Mucosa of gallbladder (tissue), 1 donor: ENCODE results near the gene C2orf92. TPM values are rescaled to one million over a fixed set of nuclear protein-coding genes. Genes with fewer than 3 reads are reported as not detected.
"Not testable (repeated sequence)": the region's sequence is repeated elsewhere in the genome, so short reads cannot be mapped to it uniquely, and the experiment has no call there.

Experiments
- DNase-seq: peaks from one replicate; pipeline ENCODE4 v3.0.0-alpha.2; 2020; ENCODE audit warnings: low spot score
- total RNA-seq: library from RNA; stranded (reverse); gene quantifications from one replicate; pipeline ENCODE4 v1.2.1, GENCODE V29; 2021
- donor health status: DM: no; HTN: no; CAD: no.

The C2orf92 gene
- total RNA-seq, result 4.8 TPM

DNA sequence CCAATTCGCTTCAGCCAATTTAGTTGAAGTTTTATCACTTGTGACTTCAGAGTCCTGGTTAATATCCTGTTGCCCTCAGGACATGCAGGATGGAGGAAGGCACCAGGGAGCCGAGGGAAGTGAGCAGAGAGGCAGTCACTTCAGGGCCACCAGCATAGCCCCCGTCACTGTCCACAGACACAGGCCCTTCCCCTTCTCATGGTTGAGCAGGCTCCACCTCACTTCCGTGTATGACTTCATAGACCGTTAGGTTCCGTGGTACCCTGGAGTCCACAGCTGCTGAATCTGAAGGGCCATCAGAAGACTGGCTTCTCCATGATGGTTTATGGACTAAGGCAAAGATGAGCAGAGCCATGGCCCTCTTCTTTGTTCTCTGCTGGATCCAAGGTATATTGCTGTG, at the start of gene C2orf92:
Gene C2orf92, plus strand, starts transcription at position 266 of the 400 bp plus-strand sequence. Its CDS starts 76 bp downstream, at position 342.
- DNase-seq, result no peak

DNA sequence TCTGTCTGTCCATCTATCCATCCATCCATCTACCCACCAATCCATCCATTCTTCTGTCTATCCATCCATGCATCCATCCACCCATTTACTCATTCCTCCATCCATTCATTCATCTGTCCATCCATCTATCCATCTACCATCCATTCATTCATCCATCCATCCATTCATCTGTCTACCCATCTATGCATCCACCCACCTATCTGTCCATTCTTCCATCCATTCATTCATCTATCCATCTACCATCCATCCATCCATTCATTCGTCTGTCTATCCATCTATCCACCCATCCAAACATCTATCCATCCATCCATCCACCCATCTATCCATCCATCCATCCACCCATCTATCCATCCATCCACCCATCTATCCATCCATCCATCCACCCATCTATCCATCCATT, 49.0 kb upstream of the C2orf92 start:
- DNase-seq, result not testable (repeated sequence)

DNA sequence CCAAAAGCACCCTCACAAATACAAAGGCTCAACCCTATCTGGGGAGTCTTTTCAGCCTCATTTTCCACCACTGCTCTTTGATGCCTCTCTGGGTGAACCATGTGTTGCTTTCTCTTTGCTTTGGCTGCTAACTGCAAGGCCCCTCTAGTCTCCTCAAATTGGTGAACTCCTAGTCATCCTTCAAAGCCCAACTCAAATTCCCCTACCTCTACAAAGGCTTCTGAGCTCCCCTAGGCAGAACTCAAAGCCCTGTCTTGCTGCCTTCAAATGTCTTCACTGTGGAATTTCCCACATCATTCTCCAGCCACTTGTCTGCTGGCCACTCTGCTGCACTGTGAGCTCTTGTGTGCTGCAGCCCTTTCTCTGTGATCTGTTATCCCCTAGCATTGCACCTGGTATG, 46.5 kb upstream of the C2orf92 start:
- not testable (repeated sequence) for DNase-seq

DNA sequence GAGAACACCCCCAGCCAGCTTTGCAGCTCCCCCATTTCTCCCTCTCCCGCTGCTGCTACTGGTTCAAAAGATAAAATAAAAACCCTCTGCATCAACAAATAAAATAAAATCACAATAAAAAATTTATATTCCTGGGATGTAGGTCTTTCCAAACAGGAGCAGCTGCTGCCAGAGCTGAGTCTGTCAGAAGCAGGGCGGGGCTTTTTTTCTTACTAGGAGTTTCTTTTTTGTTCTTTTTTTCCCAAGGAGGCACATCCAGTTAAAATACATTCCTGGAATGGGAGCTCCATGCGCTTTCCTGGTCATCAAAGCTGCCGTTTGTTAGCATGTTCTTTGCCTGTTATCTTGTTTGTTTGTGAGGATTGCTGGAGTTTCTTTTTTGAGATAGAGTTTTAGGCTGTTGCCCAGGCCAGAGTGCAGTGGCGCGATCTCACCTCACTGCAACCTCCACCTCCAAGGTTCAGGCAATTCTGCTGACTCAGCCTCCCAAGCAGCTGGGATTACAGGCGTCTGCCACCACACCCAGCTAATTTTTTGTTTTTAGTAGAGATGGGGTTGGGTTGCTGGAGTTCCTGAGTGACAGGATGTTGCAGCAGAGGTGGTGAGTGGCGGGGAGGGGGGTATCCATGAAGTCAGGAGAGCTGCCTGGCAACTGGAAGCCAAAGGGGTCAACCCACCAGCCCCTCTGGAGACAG, 44.0 kb upstream of the C2orf92 start:
- DNase-seq, result not testable (repeated sequence)

DNA sequence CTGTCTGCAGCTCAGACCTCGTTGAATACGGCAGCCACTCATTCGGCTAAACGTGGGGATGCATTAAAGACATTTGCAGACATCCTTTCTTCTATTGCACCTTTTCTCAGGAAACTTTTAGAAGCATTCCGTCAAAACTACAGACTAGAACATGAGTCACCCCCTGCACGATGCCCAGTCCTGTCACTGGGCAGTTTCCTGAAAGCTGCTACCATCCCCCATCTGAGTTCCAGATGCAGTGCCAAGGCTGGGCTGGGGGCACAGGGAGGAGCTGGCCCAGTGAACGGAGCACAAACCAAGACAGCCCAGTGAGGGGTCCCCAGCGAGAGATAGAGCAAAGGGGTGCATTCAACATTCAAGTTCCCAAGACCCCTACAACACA, 43.5 kb upstream of the C2orf92 start:
- DNase-seq, result not testable (repeated sequence)

DNA sequence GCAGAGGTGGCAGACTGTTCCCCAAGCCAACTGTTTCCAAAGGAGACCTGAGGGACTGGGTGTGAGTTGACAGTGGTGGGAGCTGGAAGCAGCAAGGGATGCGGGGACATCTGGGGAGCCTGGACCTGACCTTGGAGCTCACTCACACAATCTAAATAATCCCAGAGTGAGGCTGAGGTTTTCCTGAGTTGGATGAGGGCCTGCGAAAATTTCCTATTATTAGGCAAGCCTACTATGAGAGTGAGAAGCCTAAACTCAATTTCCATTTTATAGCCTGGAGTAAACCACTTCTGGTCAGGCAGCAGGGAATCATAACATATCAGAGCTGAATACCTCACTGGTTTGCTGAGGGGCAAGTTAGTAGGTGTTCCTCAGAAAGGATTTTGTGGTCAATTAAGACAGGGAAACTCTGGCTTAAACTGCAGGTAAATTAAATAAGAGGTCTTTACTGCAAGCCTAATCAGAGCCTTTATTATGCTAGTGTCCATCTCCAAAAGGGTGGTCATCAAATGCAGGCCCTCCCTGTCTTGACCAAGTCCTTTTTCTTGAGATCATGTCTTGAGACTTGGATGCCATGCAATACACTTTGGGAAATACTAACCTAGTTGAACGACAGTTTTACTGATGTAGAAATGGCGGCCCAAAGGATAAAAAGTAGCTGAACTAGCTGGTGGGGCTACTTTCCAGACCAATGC, 25.3 kb upstream of the C2orf92 start:
- no peak for DNase-seq

DNA sequence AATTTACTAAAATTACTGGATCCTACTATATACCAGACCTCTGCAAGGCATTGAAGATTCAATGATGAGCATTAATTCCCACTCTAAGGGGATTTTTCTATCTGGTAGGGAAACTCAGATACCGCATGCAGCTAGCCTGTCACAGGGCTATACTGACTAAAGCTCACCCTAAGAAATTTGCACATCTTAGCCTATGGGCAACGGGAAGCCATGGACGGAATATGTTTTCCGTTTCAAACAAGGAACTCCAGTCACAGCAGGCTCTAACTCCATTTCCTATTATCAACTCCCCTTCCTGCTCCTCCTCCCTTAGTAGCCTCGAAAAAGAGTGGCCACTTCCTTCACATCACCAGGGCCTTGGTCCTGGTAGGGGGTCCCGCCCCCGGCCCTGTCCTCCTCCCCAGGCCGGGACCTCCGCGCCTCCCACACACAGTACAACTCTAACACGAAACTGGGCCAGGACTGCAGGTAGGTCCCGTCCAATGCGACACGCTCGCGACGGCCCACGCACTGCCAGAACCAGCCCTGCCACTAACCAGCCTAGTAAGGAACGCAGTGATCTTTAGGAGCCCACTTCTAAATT, 24.3 kb upstream of the C2orf92 start:
- DNase-seq, result no peak

DNA sequence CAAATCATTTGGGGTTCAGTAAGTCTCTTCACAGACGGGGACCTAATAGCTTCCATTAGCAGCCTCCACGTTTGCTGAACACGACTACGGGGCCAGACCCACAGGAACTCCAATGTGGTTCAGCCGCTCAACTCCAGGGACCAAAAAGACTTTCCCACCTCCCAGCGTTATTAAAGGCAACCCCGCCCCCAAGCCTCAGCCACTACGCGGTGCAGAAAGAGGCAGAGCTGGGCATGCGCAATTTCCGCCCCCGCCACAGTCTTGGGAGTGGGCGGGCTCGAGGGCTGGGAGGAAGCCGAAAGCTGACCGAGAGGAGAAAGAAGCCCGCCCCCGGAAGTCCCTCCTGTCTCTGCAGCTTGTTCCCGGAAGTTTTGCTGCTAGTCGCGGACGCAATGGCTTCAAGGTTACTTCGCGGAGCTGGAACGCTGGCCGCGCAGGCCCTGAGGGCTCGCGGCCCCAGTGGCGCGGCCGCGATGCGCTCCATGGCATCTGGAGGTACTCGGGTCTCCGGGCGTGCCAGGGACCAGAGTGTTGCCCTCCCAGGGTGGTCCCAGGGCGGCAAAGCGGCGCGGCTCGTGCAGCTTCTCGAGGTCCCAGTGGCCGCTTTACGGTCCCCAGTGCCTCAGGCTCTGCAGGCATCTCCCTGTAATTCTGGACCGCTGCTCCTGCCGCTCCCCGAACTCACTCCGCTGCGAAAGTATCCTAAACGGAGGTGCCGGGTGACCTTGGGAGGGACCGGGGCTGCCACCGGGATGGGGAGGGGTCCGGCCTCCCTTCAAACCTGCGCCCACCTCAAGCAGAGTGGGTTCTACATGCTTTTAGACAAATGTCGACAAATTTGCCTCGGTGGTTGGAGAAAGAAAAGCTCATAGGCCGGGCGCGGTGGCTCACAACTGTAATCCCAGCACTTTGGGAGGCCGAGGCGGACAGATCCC, 23.6 kb upstream of the C2orf92 start, which contains the start of gene COX5B:
Gene COX5B, plus strand, starts transcription at position 368 of the 935 bp plus-strand sequence. Its CDS starts 25 bp downstream, at position 393.
- DNase-seq, result peak; percentile 98

DNA sequence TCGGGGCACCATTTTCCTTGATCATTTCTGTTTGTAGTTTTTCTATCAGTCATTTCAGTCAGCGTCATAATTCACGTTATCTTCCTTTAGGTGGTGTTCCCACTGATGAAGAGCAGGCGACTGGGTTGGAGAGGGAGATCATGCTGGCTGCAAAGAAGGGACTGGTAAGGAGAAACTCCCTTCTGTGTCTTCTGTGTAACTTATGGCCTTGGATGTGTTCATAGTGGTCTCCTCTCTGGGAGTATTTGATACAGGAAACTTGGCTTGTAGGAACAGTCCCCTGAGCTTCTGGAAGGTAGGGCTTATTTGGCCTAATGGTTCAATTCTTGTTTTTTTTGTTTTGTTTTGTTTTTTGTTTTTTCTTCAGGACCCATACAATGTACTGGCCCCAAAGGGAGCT, 22.5 kb upstream of the C2orf92 start:
- no peak for DNase-seq

DNA sequence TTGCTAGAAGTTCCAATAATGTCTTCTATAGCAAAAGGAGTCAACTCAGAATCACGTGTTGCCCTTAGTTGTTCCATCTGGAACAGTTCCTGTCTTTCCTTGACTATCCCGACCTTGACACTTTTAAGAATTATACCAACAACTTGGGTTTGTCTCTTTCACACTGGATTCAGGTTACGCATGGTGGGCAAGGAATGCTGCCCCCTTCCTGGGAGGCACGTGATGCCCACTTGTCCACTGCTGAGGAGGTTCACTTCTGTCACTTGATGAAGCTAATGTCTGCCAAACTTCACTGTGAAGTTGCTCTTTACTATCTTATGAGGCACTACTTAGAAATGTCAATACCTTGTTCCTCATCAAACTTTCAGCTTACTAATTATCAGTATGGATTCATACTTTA, 18.4 kb upstream of the C2orf92 start:
- no peak for DNase-seq

DNA sequence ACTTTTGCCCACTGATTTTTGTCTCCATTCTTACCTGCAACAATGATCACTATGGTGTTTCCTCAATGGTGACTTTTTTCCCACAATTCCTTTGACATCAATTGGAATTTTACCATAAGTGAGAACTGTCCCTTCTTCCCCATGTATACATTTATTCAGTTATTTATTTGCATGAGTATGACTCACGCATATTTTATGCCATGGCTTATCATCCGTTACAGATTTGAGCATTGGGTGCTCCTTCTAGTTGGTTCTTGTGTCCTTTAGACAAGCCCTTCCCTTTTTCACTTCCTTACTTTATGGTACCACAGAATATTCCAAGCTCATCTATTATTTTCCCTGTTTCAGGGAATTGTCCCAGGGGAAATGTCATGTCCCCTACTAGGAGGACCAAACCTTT, 16.0 kb upstream of the C2orf92 start:
- DNase-seq, result no peak

DNA sequence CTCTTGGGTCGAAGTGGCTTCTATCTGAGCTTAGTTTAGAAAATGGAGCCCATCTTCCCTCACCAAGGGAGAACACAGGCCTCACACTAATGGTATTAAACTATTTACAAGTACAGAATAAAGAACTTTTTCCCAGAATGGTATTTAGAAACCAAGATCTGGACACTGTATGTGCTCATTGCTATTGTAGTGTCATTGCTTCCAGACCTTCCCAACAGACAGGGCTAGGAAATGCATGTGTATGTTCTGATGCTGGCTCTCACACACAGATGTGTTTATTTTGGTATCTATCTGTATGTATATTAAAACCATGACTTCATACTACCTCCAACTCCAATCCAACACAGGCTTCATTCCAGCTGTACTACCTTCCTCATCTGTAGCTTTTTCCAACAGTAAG, 15.6 kb upstream of the C2orf92 start:
- no peak for DNase-seq

DNA sequence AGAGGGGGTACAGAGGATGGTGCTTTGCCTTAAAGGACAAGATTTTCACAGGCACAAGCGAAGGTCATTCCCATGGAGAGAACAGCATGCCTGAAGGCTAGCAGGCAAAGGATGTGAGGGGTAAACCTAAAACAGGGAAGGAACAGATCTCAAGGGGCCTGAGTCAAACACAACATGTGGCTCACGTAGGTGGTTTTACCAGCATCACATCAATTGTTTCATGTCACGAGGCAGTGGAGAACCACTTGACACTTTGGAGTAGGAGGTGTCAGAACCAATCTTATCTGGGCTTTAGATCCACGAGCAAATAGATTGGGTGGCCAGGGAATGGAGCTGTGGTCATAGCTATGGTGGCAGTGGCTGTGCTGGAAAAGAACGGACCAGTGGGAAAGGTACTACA, 15.2 kb upstream of the C2orf92 start:
- DNase-seq, result no peak

DNA sequence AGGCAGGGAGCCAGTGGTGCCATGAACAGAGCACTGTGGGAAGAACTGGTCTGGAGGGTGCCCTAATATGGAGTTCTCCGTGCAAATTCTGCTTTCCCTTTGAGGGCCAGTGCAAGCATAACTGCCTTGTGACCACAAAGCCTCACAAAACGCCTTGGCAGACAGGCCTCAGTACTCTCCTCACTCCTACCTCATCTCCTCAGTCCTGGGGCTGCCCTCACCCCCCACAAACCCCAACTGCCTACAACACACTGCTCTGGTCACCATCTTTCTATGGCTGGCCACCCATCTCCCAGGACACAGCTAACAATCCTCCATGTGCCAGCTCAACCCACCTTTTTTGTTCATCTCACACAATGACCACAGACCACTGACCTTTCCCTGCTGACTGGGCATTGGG, 14.7 kb upstream of the C2orf92 start:
- DNase-seq, result no peak

DNA sequence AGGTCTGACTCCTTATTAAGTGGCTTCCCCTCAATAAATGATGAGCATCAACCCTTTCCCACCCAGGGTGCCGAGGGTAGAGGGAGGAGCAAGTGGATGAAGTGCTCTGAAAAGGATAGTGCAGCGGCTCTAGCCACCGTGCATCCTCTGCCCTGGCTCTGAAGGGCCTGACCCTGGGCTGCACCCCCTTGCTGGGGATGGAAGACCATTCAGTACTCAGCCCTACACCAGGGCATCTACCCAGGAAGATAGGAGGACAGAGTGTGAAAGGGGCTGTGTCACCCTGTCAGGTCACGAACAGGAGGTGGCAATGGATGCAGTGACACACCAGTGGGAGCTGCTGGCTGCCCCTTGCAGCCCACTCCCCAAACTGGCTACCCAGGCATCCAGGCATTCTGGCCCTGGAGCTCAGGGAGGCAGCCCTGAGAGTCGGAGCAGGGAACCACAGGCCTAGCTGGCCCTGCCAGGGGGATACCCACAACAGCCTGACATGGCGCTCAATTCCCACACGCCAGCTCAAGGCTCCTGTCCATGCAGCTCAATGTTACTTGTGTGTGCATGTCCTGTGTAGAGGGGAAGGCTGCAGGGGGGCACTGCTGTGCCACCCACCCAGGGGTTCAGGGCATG, 13.3 kb upstream of the C2orf92 start:
- DNase-seq, result no peak

DNA sequence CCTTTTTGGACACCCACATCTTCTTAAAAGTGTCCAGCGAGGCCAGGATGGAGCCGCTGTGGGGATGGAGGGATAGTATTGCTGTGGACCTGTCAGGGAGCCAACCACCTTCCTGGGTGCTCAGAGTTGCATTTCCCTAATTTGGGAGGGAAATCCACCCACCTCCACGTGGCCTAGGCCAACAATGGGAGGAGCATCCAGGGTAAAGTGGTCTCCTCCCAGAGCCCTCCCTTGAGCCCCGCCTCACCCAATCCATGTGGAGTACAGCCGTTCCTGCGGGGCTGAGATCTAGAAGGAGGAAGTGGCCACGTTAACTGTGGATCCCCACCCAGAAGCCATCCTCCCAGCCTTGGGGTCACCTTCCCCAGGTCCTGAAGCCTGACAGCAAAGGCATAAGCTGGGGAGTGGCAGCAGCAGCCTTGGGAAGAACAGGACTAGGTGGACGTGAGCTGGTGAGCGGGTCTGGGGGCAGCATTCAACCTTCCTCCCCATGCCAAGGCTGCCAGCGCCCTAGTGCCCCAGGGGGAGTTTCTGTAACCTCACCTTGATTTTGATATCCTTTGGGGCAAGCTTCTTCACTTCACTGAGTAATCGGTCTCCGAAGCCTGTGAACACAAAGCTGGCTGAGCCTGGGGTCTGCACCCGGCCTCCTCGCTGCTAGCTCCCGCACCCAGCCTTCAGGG, 12.5 kb upstream of the C2orf92 start:
- DNase-seq, result no peak

DNA sequence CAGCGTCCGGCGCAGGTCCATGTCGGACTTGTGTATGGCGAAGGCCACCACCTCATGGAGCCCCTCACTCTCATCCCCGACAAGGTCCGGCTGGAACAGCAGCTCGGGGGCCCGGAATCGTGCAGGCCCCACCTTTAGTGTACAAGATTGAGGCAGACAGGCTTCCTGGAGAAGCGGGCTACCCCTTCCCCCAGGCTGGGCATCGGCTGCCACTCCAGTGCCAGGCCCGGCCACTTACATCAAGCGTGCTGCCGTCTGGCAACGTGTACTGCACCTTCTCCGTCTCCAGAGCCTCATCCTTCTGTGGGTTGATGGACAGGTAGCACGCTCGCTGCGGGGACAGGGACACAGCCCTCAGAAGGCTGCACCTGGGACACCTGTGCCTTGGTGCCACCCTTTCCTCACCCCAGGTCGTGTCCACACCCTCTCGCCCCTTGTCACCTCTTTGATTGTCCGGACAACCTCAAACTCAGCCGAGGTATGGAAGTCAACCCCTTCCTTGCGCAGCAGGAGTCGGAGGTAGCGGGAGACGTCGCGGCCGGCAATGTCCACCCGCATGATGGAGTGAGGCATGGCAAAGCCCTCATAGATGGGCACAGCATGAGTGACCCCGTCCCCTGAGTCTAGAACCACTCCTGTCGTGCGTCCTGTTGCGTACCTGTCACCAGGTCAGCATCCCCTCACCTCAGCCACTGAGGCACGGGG, 11.4 kb upstream of the C2orf92 start:
- no peak for DNase-seq

DNA sequence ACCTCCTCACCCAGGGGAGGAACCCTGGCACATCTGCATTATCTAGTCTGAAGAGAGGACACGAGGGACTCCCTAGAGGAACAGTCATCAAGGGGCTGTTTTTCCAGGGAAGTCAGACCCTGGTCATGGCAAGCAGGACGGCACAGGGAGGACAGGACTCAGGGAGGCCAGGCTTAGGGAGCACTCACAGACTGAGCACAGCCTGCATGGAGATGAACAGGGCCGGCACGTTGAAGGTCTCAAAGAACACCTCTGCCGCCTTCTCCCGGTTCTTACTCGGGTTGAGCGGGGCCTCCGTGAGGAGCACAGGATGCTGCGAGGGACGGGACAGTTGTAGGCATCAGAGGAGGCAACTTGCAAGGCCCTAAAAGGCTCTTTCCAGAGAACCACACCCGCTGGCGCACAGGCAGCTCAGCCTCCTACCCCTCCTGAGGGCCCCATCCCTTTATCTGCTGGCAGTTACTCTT, 10.8 kb upstream of the C2orf92 start:
- DNase-seq, result no peak

DNA sequence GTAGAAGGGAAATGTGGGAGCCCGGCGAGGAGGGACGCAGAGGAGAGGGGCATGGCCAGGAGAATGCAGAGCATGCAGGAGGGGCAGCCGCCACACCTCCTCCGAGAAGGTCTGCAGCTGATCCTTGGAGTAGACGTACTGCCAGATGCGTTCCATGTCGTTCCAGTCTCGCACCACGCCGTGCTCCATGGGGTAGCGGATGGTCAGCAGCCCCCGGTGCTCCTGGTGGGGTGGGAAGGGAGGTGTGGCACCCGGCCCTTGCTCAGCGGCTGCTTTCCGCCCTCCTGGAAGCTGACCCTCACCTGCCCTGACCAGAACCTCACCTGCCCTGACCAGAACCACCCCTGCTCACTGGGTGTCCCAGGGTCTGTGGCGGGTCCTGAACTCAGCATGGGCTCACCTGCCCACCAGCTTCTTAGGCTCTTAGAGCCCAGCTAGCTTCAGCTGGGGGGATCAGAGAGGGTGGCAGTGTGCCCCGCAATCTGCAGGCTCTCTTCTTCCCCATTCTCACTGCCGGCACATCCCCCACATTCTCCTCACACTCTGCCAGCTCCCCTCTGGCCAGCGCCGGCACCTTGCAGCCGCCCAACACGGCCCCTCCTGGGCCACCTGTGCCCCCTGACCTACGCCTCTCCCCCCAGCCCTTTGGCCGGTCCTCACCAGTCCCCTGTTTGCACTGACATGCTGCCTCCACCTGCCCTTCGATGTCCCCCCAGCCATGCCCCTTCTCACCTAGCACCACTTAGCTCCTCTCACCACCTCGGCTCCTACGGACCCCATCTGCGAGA, 10.1 kb upstream of the C2orf92 start:
- DNase-seq, result no peak
